Adrenal gland (tissue), 19 donors: Measurements from ENCODE around the gene TRAF6. TPM values are rescaled to one million over a fixed set of nuclear protein-coding genes. Genes with fewer than 3 reads are reported as not detected.
"Not testable (repeated sequence)": the region's sequence is repeated elsewhere in the genome, so short reads cannot be mapped to it uniquely, and the experiment has no call there.

Source experiments
- DNase-seq, 7 donors: peaks; one replicate each; pipeline ENCODE4 v3.0.0-alpha.2; 2019 to 2020
- H3K27ac ChIP-seq, 5 donors: fragments of 200-600 bp; sonication (generic) in 4 of 5; 1 replicate in 3 of 5; 2 replicates in 2 of 5; pipeline versions ENCODE4 v1.5.1 to v1.8.0; 2016 to 2020; ENCODE audit warnings: mild to moderate bottlenecking in 1 of 5
- H3K27me3 ChIP-seq: fragments of 200-600 bp; 2 replicates; pipeline ENCODE4 v1.8.0; 2021
- H3K36me3 ChIP-seq, 2 donors: fragments of 200-600 bp; replicated peaks in 1 of 2; 1 replicate in 1 of 2; 2 replicates in 1 of 2; pipeline versions ENCODE4 v1.5.1 to v1.8.0; 2018 to 2022
- H3K4me1 ChIP-seq, 2 donors: fragments of 200-600 bp; replicated peaks in 1 of 2; 1 replicate in 1 of 2; 2 replicates in 1 of 2; pipeline versions ENCODE4 v1.5.1 to v1.8.0; 2018 to 2021
- H3K4me3 ChIP-seq, 4 donors: fragments of 200-600 bp; sonication (generic) in 3 of 4; one replicate each; pipeline ENCODE4 v1.5.1; 2016 to 2018
- H3K9me3 ChIP-seq, 3 donors: fragments of 200-600 bp; sonication (generic) in 1 of 3; replicated peaks in 1 of 3; 1 replicate in 2 of 3; 2 replicates in 1 of 3; pipeline versions ENCODE4 v1.5.1 to v1.8.0; 2016 to 2021
- POLR2A ChIP-seq, 2 donors: fragments of 450-650 bp; IDR thresholded peaks; one replicate each; pipeline ENCODE4 v1.6.1; 2017; ENCODE audit warnings: antibody characterized with exemption in 2 of 2, mild to moderate bottlenecking in 2 of 2, moderate library complexity in 1 of 2
- WGBS, 4 donors: extraction: QIAGEN DNeasy Blood & Tissue Kit in 2 of 4; methylation state at CpG; one replicate each; pipeline versions ENCODE4 v1.1.5 to v1.1.7; 2013 to 2017; 5-methylcytosine and 5-hydroxymethylcytosine counted together
- intact Hi-C, 2 donors: fragments of 100-400 bp; cut with DNase I; formaldehyde crosslinking; loops; one replicate each; pipeline versions ENCODE4 v1.14.1 to v1.15.0; 2022 to 2023
- long read RNA-seq, 10 donors: library from polyadenylated mRNA in 3 of 10; unstranded in 2 of 10; stranded (forward) in 1 of 10; transcript quantifications; one replicate each; pipeline ENCODE4 v2.0.0 and lab custom pipeline, GENCODE V29; 2021 to 2026
- polyA plus RNA-seq, 3 donors: library from polyadenylated mRNA; stranded (reverse); fragments of 200-250 nt in 2 of 3; fragments of 350-450 nt in 1 of 3; fragmentation: Illumina TruSeq in 1 of 3; extraction: RNeasy Lipid Tissue Mini Kit (QIAGEN cat#74804) in 1 of 3; gene quantifications; one replicate each; pipeline ENCODE4 v1.2.3, GENCODE V29; 2013 to 2014
- total RNA-seq, 9 donors: library from RNA; depleted of rRNA in 4 of 9; stranded (reverse); fragments of >200 nt in 4 of 9; fragments of 120-200 nt in 1 of 9; fragmentation: NEBNext Ultra II Directional in 1 of 9; extraction: Animal tissue kit (Norgen Biotek cat#: 25700) in 1 of 9; gene quantifications; one replicate each; pipeline versions ENCODE4 v1.1.0 to v1.2.4, GENCODE V29; 2013 to 2023
- TF ChIP-seq, protein P1 (sequence below), 6 experiments: fragments of 450-650 bp in 4 of 6; fragments of 200-600 bp in 2 of 6; sonication (generic) in 1 of 6; IDR thresholded peaks; 1 replicate in 5 of 6; 2 replicates in 1 of 6; pipeline versions ENCODE4 v1.5.1 to v1.8.0; 2016 to 2021; ENCODE audit warnings: antibody characterized with exemption in 6 of 6, mild to moderate bottlenecking in 2 of 6, moderate library complexity in 1 of 6
- donor health status: healthy with polysubstance abuse.
- donor health status: Bipolar disorder and iron deficiency.
- donor health status: DM: yes; HTN: yes; CAD: no.
- donor health status: DM: no; HTN: no; CAD: no.
- donor health status: DM: no; HTN: no; CAD: no.
- donor health status: DM: yes; HTN: yes; CAD: no.

The TRAF6 gene, protein sequence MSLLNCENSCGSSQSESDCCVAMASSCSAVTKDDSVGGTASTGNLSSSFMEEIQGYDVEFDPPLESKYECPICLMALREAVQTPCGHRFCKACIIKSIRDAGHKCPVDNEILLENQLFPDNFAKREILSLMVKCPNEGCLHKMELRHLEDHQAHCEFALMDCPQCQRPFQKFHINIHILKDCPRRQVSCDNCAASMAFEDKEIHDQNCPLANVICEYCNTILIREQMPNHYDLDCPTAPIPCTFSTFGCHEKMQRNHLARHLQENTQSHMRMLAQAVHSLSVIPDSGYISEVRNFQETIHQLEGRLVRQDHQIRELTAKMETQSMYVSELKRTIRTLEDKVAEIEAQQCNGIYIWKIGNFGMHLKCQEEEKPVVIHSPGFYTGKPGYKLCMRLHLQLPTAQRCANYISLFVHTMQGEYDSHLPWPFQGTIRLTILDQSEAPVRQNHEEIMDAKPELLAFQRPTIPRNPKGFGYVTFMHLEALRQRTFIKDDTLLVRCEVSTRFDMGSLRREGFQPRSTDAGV
- total RNA-seq (10 to 100 TPM; 11.6 to 18.5 (median 16.6) TPM), polyA plus RNA-seq (10 to 100 TPM in 1 of 3 donors, 1 to 10 TPM in 2; 2.3 to 11.4 (median 2.7) TPM)
- long read RNA-seq, donor 1, full-length matches to known transcripts: 5 of 5 reads
- long read RNA-seq, donor 1, partial matches to known transcripts: 0 of 5 reads
- long read RNA-seq, donor 1, other reads (novel, unspliced or antisense): 0 of 5 reads
- long read RNA-seq, donor 2, full-length matches to known transcripts: 2 of 2 reads
- long read RNA-seq, donor 2, partial matches to known transcripts: 0 of 2 reads
- long read RNA-seq, donor 2, other reads (novel, unspliced or antisense): 0 of 2 reads
- long read RNA-seq, donor 3, full-length matches to known transcripts: 1 of 1 reads
- long read RNA-seq, donor 3, partial matches to known transcripts: 0 of 1 reads
- long read RNA-seq, donor 3, other reads (novel, unspliced or antisense): 0 of 1 reads
- long read RNA-seq, donor 4, full-length matches to known transcripts: 2 of 3 reads
- long read RNA-seq, donor 4, partial matches to known transcripts: 0 of 3 reads
- long read RNA-seq, donor 4, other reads (novel, unspliced or antisense): 1 of 3 reads
- long read RNA-seq, donor 5, full-length matches to known transcripts: 19 of 20 reads
- long read RNA-seq, donor 5, partial matches to known transcripts: 0 of 20 reads
- long read RNA-seq, donor 5, other reads (novel, unspliced or antisense): 1 of 20 reads
- long read RNA-seq, donor 6, full-length matches to known transcripts: 3 of 5 reads
- long read RNA-seq, donor 6, partial matches to known transcripts: 1 of 5 reads
- long read RNA-seq, donor 6, other reads (novel, unspliced or antisense): 1 of 5 reads
- long read RNA-seq, donor 7: 0 reads
- long read RNA-seq, donor 8, full-length matches to known transcripts: 6 of 6 reads
- long read RNA-seq, donor 8, partial matches to known transcripts: 0 of 6 reads
- long read RNA-seq, donor 8, other reads (novel, unspliced or antisense): 0 of 6 reads
- long read RNA-seq, donor 9, full-length matches to known transcripts: 2 of 2 reads
- long read RNA-seq, donor 9, partial matches to known transcripts: 0 of 2 reads
- long read RNA-seq, donor 9, other reads (novel, unspliced or antisense): 0 of 2 reads
- long read RNA-seq, donor 10: 0 reads

DNA sequence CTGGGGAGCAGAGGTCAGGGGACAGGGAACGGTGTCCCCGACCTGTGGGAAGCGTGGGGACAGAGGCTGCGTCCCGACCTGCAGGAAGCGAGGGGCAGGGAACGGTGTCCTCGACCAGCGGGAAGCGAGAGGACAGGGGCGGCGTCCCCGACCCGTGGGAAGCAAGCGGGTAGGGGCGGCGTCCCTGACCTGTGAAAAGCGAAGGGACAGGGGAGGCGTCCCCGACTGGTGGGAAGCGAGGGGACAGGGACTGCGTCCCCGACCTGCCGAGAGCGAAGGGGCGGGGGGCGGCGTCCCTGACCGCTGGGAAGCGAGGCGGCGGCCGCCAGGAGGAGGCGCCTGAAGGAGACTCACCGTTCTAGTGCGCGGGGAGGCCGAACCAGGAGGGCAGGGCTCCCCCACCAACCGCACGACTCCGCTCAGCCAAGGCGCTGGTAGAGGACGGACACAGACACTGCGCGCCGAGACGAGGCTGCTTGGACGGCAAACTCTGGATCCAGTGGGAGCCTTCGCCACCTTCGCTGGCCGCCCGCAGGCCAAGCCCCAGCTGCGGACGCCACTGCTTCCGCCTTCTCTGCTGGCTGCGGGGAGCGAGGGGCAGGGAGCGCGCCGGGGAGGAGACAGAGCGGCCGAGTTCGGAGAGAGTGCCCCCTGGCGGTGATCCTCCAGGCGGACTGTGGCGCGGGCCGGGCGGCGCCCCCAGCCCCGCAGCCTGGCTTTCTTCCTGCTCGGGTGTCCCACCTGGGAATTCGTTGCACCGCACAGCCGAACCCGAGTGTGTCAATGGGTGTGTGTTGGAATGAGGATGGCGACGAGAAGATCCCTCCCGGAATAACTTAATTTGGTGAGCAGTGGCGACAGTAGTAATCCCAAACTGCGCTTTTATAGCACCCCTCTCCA, at the start of gene TRAF6:
TSS of gene TRAF6 (minus strand) at position 579 of the 900 bp plus-strand sequence. CDS start 8,757 bp downstream, outside the sequence.
- peaks cover 8 to 26% of the 10 kb centered on the region in 2 donors for H3K4me1 ChIP-seq
- TF ChIP-seq POLR2A (IDR thresholded peaks at IDR 0.05): peak; percentile 84 to 90
- TF ChIP-seq, protein P1, sequence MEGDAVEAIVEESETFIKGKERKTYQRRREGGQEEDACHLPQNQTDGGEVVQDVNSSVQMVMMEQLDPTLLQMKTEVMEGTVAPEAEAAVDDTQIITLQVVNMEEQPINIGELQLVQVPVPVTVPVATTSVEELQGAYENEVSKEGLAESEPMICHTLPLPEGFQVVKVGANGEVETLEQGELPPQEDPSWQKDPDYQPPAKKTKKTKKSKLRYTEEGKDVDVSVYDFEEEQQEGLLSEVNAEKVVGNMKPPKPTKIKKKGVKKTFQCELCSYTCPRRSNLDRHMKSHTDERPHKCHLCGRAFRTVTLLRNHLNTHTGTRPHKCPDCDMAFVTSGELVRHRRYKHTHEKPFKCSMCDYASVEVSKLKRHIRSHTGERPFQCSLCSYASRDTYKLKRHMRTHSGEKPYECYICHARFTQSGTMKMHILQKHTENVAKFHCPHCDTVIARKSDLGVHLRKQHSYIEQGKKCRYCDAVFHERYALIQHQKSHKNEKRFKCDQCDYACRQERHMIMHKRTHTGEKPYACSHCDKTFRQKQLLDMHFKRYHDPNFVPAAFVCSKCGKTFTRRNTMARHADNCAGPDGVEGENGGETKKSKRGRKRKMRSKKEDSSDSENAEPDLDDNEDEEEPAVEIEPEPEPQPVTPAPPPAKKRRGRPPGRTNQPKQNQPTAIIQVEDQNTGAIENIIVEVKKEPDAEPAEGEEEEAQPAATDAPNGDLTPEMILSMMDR (IDR thresholded peaks at IDR 0.05): peak; percentile 80 to 92 (median 88)
- peak within 1 kb of the TSS; percentile 55 to 95 (median 78) for H3K4me3 ChIP-seq
- H3K27me3 ChIP-seq: no peaks in the 10 kb centered on the region
- H3K27ac ChIP-seq: peak within 1 kb of the TSS; percentile 43 to 93 (median 91)
- WGBS, 4 donors: 0 to 1% (median 0%) methylated on average over 25 to 81 of the region's 81 CpGs
- peak; percentile 87 to 92 (median 90) for DNase-seq
- no peaks in the 10 kb centered on the region for H3K36me3 ChIP-seq
- H3K9me3 ChIP-seq: no peaks in the 10 kb centered on the region
- intact Hi-C loops: no loop called here

DNA sequence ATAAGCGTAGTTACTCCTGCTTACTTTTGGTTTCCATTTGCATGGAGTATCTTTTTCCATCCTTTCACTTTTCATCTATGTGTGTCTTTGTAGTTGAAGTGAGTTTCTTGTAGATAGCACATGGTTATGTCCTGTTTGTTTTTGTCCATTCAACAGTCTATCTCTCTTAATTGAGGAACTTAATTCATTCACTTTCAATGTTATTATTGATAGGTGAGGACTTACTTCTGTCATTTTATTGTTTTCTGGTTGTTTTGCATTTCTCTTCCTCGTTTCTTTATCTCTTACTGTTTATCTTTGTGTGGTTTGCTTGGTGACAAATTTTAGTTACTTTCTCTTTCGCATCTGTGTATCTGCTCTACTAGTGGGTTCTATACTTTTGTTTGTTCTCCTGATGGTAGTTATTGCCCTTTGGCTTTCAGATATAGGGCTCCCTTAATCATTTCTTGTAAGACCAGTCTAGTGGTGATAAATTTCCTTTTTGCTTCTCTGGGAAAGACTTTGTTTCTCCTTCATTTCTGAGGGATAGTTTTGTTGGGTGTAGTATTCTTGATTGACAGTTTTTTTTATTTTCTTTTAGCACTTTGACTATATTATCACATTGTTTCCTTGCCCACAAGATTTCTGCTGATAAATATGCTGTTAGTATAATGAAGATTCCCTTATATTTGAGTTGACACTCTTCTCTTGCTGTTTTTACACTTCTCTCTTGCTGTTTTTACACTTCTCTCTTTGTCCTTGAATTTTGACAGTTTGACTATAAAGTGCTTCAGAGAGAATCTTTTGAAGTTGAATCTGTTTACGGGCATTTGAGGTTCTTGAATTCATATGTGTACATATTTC, 48.7 kb upstream of the TRAF6 start:
- WGBS, 4 donors: 60 to 71% (median 69%) methylated on average over 4 of the region's 4 CpGs
- Histone ChIP-seq H3K27me3 (no peaks in the 10 kb centered on the region), H3K4me3 (no peak overlapping the region), H3K9me3 (no peaks in the 10 kb centered on the region), H3K36me3 (no peaks in the 10 kb centered on the region), H3K27ac (no peak overlapping the region), H3K4me1 (no peaks in the 10 kb centered on the region)
- no peak for DNase-seq
- intact Hi-C loops: no loop called here
- TF ChIP-seq POLR2A (IDR thresholded peaks at IDR 0.05): no peak
- TF ChIP-seq, protein P1 (IDR thresholded peaks at IDR 0.05): no peak

DNA sequence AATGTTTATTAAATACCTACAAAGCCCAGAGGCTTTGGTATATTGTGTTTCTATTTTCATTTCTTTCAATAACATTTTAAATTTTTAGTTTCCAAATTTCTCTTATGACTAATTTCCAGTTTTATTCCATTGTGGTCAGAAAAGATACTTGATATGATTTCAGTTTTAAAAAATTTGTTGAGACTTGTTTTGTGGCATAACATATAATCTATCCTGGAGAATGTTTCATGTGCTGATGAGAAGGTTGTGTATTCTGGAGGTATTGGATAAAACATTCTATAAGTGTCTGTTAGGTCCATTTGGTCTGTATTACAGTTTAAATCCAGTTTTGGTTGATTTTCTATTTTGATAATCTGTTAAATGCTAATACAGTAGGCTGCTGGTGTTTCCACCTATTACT, 47.9 kb upstream of the TRAF6 start:
- Histone ChIP-seq H3K4me1 (no peaks in the 10 kb centered on the region), H3K36me3 (no peaks in the 10 kb centered on the region), H3K9me3 (no peaks in the 10 kb centered on the region), H3K27me3 (no peaks in the 10 kb centered on the region), H3K4me3 (no peak overlapping the region), H3K27ac (no peak overlapping the region)
- intact Hi-C loops: no loop called here
- no peak for TF ChIP-seq POLR2A (IDR thresholded peaks at IDR 0.05)
- TF ChIP-seq, protein P1 (IDR thresholded peaks at IDR 0.05): no peak
- no peak for DNase-seq

DNA sequence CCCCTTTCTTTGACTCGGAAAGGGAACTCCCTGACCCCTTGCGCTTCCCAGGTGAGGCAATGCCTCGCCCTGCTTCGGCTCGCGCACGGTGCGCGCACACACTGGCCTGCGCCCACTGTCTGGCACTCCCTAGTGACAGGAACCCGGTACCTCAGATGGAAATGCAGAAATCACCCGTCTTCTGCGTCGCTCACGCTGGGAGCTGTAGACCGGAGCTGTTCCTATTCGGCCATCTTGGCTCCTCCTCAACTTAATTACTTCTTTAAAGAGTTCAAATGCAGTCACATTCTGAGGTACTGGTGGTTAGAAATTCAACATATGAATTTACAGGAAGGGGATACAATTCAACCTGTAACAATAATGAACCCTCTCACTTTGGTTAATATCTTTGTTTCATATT, 47.3 kb upstream of the TRAF6 start:
- H3K4me3 ChIP-seq, H3K36me3 ChIP-seq, H3K27ac ChIP-seq, H3K9me3 ChIP-seq, intact Hi-C loops, DNase-seq, H3K27me3 ChIP-seq, H3K4me1 ChIP-seq: not testable (repeated sequence)
- 91 to 96% (median 95%) methylated on average over 7 to 15 of the region's 17 CpGs for WGBS, 4 donors
